Retina (tissue), 1 donor: ENCODE measurements around the gene FAM170B.

Source experiments
- DNase-seq: peaks from one replicate; pipeline ENCODE4 v3.0.0-alpha.2; 2016

The FAM170B gene

GRCh38 chr10:49133706-49134248 is at the start of gene FAM170B:
TSS of gene FAM170B (minus strand) at chr10:49134021. CDS start at chr10:49133918, 103 bp downstream.
- DNase-seq, result no peak

GRCh38 chr10:49182776-49183175 is 49.0 kb upstream of the FAM170B start:
- DNase-seq, result no peak

- DNase-seq, result no peak
Observed at GRCh38 chr10:49180444-49180860, 46.6 kb upstream of the FAM170B start.

- no peak for DNase-seq
Observed at GRCh38 chr10:49179699-49180443, 46.0 kb upstream of the FAM170B start.

GRCh38 chr10:49178489-49179471 is 45.0 kb upstream of the FAM170B start:
- DNase-seq, result no peak

- DNase-seq, result no peak
Observed at GRCh38 chr10:49177391-49178355, 43.9 kb upstream of the FAM170B start.

GRCh38 chr10:49176310-49177268 is 42.8 kb upstream of the FAM170B start:
- peak; percentile 43 for DNase-seq

- no peak for DNase-seq
Observed at GRCh38 chr10:49175587-49176309, 41.9 kb upstream of the FAM170B start.

GRCh38 chr10:49174926-49175500 is 41.2 kb upstream of the FAM170B start:
- DNase-seq, result no peak

GRCh38 chr10:49174261-49174925 is 40.6 kb upstream of the FAM170B start:
- no peak for DNase-seq

- no peak for DNase-seq
Observed at GRCh38 chr10:49173853-49174252, 40.0 kb upstream of the FAM170B start.

- DNase-seq, result no peak
Observed at GRCh38 chr10:49173201-49173772, 39.5 kb upstream of the FAM170B start.

- DNase-seq, result no peak
Observed at GRCh38 chr10:49172777-49173132, 38.9 kb upstream of the FAM170B start.

GRCh38 chr10:49172061-49172776 is 38.4 kb upstream of the FAM170B start:
- no peak for DNase-seq

- DNase-seq, result no peak
Observed at GRCh38 chr10:49171326-49172060, 37.7 kb upstream of the FAM170B start.

GRCh38 chr10:49170632-49171325 is 37.0 kb upstream of the FAM170B start:
- DNase-seq, result no peak

GRCh38 chr10:49169776-49170175 is 36.0 kb upstream of the FAM170B start:
- no peak for DNase-seq
